DMS153 (cell line): ENCODE results near the gene ACBD7.

Experiments used
- DNase-seq: peaks from one replicate; lab custom pipeline; 2025; lab: John Stamatoyannopoulos, UW

Gene ACBD7

DNA sequence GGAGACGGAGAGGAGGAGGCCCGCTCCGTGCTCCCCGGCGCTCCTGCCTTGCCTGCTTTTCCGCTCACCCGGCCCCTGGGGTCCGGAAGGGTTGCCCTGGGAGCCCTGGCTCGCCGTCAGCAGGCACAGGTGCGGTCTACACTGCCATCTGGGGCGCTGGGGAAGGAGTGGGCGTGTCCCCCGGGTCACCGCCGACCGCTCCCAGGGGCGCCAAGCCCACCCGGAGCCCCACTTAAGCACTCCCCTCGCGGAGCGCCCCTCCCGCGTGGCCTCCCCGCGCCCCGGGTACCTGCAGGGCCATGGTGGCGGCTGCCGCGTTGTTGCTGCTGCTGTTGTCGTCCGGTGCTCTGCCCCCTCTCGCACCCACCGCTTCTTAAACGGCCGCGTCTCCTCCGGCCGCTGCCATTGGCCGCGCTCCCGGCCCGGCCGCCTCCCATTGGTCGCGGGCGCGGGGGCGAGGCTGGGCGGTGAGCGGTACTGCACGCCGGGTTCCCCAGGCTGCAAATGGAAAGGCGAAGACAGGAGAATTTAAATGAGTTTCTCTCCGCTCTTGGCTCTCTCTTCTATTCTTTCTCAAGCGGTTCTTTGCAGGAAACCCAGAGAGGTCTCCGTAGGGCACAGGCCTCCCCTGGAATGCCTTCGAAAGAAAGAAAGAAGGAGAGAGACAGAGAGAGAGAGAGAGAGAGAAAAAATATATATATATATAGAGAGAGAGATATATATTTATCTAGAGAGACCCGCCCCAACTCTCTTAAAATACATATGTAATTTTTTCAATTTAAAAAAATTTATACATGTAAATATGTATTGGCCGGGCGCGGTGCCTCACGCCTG, at the start of gene ACBD7:
Gene ACBD7, minus strand, starts transcription at position 349 of the 834 bp plus-strand sequence. Its CDS starts 48 bp downstream, at position 301.
- DNase-seq = peak; percentile 54

DNA sequence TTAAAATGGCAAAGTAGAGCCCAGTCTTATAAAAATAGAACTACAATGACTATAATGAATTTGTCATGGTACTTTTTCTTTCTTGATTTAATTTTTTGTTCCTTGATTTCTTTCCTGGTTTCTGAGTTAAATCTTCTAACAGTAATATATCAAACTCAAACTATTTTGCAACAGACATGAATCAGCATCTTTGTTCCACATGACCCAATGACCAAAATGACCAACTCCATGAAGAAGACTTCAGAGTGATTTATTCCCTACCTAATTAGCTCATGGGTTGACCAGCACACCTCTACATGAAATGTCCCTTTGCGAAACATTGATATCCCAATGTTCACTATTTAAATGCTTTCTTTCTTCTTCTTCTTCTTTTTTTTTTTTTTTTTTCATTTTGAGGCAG, 49.1 kb upstream of the ACBD7 start:
- no peak for DNase-seq

DNA sequence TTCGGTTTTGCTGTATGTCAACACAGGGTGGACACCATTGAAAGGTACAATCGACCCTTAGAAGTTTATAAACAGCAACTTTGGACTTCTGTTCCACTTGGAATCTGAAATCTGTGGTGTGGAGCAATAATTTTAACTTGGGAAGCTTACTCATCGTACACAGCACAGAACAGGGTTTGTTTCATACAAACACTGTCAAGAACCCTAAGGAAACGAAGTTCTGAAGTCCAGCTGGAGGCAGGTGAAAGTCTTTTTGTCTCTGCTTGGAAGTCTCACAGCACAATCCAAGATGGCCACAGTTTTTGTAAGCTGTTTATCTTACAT, 48.4 kb upstream of the ACBD7 start:
- DNase-seq = no peak

DNA sequence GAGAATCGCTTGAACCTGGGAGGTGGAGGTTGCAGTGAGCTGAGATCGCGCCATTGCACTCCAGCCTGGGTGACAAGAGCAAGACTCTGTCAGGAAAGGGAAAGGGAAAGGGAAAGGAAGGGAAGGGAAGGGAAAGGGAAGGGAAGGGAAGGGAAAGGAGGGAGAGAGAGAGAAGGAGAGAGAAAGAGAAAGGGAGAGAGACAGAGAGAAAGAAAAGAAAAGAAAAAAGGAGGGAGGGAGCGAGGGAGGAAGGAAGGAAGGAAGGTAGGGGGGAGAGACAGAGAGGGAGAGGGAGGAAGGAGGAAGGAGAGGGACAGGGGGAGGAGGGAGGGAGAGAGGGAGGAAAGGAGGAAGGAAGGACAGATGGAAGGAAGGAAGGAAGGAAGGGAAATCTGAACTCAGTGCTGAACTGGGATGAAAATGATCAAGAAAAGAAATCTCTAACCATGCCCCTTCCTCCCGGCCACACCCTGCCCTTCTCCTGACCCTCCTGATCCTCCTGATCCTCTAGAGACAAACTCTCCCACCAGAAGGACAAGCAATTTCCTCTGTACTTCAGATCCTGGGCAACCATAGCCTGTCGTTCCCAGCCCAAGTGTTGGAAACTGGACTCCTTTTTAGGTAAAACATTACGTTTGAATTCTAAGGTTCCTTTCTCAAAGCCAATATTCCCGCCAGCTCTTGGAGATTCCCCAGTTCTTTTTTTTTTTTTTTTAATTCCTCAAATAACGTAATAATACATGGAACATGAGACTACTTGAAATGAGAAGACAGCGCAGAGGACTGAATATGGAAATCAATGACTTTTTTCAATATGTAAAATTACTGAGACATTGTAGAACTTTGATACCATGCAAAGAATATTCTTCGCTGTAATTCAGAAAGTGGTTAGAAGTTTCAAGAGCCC, 47.8 kb upstream of the ACBD7 start:
- no peak for DNase-seq

DNA sequence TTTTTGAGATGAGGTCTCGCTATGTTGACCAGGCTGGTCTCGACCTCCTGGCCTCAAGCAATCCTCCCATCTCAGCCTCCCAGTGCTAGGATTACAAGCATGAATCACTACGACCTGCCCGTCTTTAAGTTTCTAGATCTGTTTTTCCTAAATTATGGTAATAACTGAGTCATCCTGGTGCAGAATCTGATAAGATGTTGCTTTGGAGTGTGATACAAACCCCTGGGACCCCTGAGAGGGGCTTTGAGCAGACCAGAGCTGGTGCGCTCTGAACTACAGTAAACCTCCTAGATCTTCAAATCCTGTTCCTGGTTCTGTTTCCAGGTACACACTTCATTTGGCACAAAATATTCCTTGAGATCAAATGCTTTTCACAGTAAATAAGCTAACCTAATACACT, 42.8 kb upstream of the ACBD7 start:
- no peak for DNase-seq

DNA sequence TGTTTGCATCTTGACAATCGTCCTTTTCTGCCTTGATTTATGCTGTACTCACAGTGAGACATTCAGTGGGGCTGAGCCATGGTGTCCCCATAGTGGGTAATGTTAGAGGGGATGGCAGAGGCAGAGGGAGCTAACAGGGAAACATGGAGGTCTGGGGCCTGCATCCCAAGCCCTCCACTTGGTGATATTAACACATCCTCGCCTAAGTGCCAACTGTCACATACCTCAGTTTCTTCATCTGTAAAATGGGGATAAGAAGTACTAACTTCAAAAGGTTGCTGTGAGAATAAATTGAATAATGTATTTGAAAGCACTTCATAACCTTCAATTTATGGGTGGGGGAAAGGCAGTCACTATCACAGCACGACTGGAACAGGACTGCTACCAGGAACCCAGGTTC, 36.3 kb upstream of the ACBD7 start:
- no peak for DNase-seq

DNA sequence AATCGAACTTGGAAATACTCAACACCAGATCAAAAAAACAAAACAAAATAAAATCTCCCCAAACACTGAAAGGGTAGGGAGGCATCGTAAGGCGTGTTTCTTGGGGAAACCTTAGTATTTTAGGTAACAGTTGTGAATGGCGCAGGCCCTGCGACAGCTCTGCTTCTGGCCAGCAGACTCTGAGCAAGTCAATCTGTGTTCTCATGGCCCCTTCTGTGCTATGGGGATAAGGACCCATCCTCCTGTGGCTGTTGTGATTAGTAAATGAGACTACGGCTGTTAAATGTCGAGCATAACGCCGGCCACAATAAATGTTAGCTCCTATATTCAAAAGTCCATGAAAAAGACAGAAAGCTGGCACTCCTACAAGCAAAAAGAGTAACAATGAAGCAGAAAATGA, 35.6 kb upstream of the ACBD7 start:
- DNase-seq = no peak

DNA sequence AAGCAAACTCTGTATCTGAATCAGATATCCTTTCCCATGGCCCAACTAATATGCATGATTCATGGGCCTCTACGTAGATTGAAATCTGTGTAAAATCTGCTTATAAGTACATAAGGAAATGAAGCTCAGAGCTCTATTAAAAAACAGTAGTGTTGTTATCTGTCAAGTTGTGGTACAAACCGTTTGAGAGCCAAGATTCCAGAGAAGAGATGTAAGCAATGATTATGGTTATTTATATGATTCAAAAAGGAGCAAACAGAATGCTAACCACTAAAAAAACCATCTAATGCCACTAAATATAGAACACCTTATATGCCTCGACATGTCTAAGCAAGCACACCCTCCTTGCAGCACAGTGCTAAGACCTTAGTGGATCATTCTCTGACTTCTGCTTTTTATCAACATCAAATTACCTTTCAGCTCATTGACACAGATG, 35.2 kb upstream of the ACBD7 start:
- DNase-seq = no peak

DNA sequence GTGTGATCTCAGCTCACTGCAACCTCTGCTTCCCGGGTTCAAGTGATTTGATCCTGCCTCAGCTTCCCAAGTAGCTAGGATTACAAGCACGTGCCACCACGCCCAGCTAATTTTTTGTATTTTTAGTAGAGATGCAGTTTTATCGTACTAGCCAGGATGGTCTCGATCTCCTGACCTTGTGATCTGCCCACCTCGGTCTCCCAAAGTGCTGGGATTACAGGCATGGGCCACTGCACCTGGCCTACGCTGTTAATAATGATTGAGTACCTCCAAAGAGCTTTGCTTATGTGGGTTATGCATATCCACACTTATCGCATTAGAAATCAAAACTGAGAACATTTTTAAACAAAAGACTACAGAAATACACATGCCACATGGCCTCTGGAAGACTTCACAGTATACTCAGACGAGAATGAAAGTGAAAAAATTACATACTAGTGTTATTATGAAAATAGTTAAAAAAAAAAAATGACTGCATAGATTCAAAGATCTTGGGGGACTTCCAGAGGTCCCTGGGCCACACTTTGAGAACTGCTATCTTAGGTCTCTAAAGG, 34.0 kb upstream of the ACBD7 start:
- DNase-seq = no peak

DNA sequence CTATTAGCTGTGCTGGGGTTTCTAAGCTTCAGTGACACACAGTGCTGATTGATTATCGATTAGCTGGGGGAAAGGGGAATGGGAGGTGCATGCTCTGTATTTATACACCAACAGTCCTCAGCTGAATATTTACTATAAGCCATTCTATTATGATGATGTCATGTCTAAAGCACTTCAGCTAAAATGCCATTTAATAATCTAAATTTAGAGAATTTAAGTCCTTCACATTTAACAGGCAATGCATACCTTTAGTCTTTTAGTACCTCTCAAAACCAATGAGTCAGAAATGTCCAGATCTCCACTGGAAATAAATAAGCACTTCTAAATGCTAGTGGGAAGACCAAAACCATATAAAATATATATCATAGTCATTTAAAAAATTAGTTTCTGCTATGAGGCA, 33.1 kb upstream of the ACBD7 start:
- DNase-seq = no peak

DNA sequence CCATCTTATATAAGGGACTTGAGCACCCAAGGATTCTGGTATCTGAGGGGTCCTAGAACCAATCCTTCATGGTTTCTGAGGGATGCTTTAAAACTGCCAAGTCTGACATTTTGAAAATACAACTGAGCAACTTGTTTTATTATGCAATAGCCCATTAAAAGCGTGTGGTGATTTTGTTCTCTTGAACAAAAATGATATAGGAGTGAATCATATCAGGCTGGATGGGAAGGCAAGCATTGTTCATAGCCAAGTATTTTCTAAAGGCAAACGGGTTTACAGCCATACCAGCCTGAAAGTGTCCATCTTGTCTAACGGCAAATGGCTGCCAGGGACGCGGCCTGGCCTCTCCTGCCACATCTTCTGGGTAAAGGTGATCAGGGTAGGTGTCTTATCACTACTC, 31.9 kb upstream of the ACBD7 start:
- no peak for DNase-seq

DNA sequence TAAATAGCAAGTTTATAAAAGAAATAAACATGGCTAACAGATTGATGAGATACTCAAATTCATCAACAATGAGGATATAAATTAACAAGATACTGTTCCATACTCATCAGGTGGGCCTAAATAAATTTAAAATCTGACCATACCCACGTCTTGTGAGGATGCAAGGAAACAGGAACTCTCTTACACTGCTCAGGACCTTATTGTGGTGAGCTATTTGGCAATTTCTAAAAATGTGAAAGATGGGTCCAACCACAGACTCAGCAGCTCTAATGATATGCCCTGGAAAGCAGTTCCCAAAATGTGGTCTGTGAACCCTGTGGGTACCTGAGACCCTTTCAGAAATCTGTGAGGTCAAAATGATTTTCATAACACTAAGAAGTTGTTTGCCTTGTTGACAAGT, 30.0 kb upstream of the ACBD7 start:
- no peak for DNase-seq

DNA sequence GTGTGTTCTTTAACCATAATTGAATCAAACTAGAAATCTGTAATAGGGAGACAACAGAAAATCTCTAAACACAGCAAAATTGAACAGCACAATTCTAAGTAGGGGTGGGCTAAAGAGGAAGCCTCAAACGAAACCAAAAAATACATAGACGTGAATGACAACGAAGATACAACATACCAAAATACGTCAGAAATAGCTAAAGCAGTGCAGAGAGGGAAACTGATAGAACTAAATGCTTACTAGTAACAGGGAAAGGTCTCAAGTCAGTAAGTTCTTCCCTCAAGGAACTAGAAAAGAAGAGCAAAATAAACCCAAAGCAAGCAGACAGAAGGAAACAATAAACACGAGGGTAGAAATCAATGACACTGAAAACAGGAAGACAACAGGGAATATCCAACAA, 27.6 kb upstream of the ACBD7 start:
- no peak for DNase-seq

DNA sequence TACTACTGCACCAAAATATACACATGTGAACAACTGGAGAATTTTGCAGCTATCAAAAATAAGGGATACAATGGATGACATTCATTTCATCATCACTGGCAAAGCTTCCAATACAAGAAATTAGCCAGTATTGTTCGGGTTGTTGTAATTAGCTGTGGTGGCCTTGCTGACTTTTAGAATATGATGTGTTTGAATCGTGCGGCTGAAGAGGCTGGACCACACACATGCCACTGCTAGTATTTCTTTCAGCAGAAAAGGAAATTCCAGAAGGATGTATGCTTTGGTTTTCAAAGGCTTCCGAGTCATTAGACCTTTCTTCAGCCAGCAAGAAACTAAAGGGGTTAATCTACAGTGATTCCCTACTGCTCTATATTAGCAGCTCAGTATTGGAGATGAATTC, 25.2 kb upstream of the ACBD7 start:
- no peak for DNase-seq

DNA sequence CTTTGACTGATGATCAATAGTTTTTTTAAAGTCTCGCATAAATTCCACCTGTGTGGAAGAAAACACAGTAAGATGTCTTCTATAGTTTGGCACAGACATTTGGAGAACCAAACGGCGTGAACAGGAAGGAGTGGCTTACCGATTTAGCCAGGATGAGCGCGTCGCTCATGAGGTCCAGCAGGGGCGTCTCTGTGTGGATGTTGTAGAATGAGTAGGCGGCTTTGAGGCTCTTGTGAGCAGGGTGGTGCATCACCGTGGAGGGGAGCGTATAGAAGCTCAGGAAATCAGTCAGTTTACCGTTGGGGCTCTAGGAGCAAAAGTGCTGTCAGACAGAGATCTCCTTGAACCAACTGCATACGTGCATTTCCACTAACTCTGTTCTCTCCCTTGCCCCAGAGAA, 24.1 kb upstream of the ACBD7 start:
- DNase-seq = no peak

DNA sequence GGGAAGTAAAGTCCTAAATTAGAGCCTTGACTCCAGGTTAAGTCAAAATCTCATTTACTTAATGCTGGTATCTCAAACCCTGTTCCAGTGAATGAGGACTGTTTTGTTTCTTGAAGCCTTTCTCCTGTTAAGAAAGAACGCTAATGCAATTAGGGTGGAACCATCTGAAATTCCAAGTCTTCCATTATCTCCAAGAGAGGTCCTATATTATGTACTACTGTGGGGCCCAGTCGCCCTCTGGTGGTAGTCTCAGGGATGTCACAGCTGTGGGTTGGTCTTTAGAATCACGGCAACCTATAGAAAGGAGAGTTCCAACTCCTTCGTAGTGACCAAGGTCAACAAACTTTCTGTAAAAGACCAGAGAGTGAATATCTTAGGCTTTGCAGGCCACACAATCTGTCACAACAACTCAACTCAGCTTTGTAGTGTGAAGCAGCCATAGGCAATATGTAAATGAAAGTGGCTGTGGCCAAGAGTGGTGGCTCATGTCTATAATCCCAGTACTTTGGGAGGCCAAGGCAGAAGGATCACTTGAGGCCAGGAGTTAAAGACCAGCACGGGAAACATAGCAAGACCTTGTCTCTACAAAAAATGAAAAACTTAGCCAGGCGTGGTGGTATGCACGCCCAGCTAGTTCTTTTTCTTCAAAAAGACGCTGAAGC, 17.9 kb upstream of the ACBD7 start:
- peak; percentile 5 for DNase-seq

DNA sequence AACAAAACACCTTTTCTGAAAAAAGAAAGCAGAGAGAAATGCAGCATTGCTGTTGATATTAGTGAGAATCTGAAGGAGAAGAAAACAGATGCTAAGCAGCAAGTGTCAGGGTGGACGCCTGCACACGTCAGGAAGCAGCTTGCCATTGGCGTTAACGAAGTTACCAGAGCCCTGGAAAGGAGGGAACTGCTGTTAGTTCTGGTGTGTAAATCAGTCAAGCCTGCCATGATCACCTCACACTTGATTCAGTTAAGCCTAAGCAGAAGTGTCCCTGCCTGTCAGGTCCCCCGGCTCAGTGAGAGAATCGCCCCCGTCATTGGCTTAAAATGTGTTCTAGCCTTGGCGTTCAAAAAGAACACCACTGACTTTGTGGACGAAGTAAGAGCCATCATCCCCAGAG, 14.9 kb upstream of the ACBD7 start:
- DNase-seq = no peak

DNA sequence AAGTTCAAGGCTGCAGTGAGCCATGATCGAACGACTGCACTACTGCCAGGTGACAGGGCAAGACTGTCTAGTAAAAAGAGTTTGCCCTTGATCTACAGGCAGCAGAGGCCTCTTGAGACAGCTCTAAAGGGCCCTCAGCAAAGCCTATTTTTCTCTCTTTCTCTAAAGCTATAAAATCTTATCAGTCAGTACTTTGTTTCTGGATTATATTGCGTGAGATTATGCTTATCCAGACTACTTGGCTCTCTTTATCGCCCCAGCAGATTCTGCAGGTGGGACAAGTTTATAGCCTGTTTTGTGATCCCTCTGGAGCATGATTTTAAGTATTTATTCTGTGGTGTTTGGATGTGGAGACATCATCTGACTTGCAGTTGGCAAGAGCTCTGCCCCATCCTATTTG, 11.3 kb upstream of the ACBD7 start:
- no peak for DNase-seq

DNA sequence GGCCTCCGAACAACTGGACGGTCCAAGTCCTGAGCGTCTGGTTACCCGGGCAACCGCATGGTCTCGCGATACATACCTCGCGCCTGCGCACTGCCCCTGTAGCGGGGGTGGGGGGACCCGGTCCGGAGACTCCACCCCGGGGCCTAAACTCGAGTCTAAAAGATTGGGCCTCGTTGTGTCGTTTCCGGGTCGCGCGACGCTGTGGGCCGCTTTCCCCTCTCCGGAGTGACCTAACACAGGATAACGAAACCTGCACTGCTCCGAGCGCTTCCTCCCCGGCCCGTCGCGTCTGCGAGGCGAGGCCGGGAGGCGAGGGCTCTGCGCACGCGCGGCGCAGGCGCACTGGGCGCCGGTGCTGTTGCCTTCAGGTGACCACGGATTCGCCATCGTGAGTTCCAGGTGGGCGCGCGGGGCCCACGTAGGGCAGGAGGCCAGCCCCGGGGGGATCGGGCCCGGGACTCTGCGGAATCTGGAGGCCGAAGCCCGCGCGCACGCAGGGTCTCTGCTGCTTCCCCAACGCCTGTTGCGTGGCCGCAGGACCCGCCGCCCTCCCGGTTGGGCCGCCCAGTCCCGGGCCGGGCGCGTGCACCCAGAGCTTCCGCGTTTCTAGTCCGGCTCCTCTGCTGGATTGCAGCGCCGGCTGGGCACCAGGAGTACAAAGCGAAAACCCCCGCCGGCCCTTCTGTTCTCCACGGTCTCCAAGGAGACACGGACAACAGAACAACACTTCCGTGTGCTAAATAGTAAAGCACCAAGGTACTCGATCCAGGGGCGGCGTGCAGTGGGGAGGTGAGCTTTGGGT, 8.6 kb upstream of the ACBD7 start, which contains the start of gene RPP38:
Gene RPP38, plus strand, starts transcription at position 345 of the 802 bp plus-strand sequence. CDS start 5,960 bp downstream, outside the sequence.
- DNase-seq = peak; percentile 52

DNA sequence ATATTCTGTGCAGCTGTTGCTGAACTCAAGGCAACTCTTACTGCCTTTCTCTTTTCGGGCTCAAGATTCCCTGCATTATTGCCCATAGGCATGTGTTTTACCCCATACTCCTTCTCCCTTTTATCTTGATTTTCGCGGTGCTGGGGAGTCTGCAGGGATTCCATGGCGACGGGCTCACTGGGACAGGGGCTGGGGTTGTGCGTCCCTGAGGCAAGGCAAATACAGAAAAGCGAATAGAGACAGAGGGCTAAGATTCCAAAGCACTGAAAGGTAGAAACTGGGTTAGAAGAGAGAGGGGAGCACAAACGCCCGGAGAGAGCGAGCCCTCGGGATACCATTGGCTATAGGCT, 8.1 kb upstream of the ACBD7 start:
- no peak for DNase-seq

DNA sequence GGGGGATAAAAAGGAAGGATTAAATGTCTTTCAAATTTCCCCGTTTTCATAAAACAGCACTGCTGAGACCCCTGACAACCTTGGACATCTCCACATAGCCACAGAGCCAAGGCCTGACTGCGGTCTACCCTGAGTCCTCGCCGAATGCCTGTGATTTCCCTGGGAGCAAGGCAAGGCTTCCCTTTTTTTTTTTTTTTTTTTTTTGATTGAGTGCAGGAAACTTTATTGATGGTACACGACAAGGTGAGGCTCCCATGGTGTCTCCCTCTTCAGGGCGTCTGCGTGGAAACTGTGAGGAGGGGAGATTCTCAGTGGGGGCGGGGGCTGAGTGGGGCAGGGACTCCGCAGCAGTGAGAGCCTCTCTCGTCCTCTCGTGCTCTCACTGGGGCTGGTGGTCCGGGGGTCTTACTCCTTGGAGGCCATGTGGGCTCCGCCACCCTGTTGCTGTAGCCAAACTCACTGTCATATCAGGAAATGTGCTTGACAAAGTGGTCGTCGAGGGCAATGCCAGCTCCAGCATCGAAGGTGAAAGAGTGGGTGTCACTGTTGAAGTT, 4.4 kb upstream of the ACBD7 start:
- DNase-seq = no peak
